ENCODE results near the gene ZBTB38. TPM values are rescaled to one million over a fixed set of nuclear protein-coding genes. Genes with fewer than 3 reads are reported as not detected.

The ZBTB38 gene
- total RNA-seq, 1 experiment from 2014 or later: 17.0 TPM

DNA sequence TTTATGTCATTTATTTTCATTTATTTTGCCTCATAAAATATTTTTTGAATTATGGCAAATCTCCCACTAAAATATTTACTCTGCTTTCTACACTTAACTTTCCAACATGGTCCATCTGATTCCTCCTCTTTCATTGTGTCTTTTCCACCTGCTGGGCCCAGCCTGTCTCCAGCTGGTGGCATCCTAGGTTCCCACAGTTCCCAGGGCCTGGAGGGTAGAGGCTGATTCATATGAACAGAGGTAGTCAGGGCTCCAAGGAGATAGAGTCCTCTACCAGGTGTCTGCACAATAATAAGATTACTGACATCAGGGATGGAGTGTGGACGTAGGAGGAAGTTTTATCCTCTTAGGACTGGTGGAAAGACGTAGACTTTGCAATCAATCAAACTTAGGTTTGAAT is 14.3 kb downstream of the ZBTB38 start:
- no TSS peak for BruUV-seq (replicated peaks)
- ATAC-seq: no peak
- Histone ChIP-seq H3K4me3 (ENCODE audit: low read length) (no peak overlapping the region), H3K79me2 (ENCODE audit: low read length) (no peaks in the 10 kb centered on the region), H2AFZ (ENCODE audit: low read length) (no peak overlapping the region), H3F3A (ENCODE audit: low read length, unreplicated experiment) (no peaks in the 10 kb centered on the region), H3K9ac (ENCODE audit: low read length) (no peak overlapping the region), H3K27me3 (ENCODE audit: low read length) (no peaks in the 10 kb centered on the region), H3K4me1 (ENCODE audit: insufficient read depth, low read length) (no peaks in the 10 kb centered on the region), H3K27ac (ENCODE audit: low read length) (no peak overlapping the region), H4K20me1 (ENCODE audit: low read length) (no peaks in the 10 kb centered on the region), H3K9me3 (ENCODE audit: low read length) (no peaks in the 10 kb centered on the region), H3K9me2 (replicated peaks; ENCODE audit: low read length) (no peaks in the 10 kb centered on the region), H3K4me2 (ENCODE audit: low read length) (no peak overlapping the region), H3K36me3 (ENCODE audit: low read depth, low read length) (no peaks in the 10 kb centered on the region)
- CTCF ChIA-PET: no interaction called here
- intact Hi-C loops (cut with micrococcal nuclease): no loop called here
- TF ChIP-seq CTCF (conservative IDR thresholded peaks at IDR 0.05; ENCODE audit: low read depth, low read length) (no peak), EZH2phosphoT487 (IDR thresholded peaks at IDR 0.05; ENCODE audit: borderline replicate concordance, low read length) (no peak), EZH2 (IDR thresholded peaks at IDR 0.05; ENCODE audit: low read length, unreplicated experiment) (no peak)
- DNase-seq: no peak
- POLR2A ChIA-PET (ENCODE audit: unreplicated experiment): no interaction called here

DNA sequence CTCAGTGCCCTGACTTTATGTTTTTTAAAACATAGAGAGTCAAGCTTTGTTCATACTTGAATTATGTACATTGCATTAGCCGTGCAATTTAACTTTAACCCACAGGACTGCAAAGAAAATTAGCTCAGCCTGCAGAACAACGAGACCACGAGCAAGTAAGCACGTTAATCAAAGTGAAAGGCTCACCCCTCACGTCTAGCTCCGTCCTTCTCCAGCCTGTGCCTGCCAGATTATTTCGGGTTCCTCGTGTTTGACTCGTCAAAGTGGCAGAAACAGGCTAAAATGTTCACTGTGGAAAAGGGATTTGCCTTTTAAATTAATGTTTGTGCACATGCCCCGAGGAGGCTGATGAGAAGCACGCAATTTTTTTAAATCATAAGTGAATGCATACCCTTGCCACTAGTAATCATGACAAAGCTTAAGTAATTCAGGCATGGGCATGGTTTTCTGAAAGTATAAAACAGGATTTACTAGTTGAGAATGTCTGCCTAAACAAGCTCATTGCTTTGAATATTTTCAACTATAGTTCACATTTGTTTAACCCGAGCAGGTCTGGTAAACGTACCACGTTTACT is 15.3 kb downstream of the ZBTB38 start:
- BruUV-seq (replicated peaks): no TSS peak
- no peak overlapping the region for H3K4me3 ChIP-seq (ENCODE audit: low read length)
- H3K9me2 ChIP-seq (replicated peaks; ENCODE audit: low read length): no peaks in the 10 kb centered on the region
- no peaks in the 10 kb centered on the region for H3K27me3 ChIP-seq (ENCODE audit: low read length)
- H3K36me3 ChIP-seq (ENCODE audit: low read depth, low read length): no peaks in the 10 kb centered on the region
- H3K4me2 ChIP-seq (ENCODE audit: low read length): no peak overlapping the region
- ATAC-seq (no peak), DNase-seq (no peak)
- H2AFZ ChIP-seq (ENCODE audit: low read length): no peak overlapping the region
- ChIA-PET CTCF (no interaction called here), POLR2A (ENCODE audit: unreplicated experiment) (interaction anchor here (0.6 kb wide), 1 partner anchor 28 kb away, joined by 3 read pairs; no protein-coding TSS in a partner anchor)
- no peak overlapping the region for H3K27ac ChIP-seq (ENCODE audit: low read length)
- no peaks in the 10 kb centered on the region for H4K20me1 ChIP-seq (ENCODE audit: low read length)
- H3K4me1 ChIP-seq (ENCODE audit: insufficient read depth, low read length): no peaks in the 10 kb centered on the region
- H3K79me2 ChIP-seq (ENCODE audit: low read length): no peaks in the 10 kb centered on the region
- intact Hi-C loops (cut with micrococcal nuclease): no loop called here
- H3K9ac ChIP-seq (ENCODE audit: low read length): no peak overlapping the region
- no peaks in the 10 kb centered on the region for H3K9me3 ChIP-seq (ENCODE audit: low read length)
- H3F3A ChIP-seq (ENCODE audit: low read length, unreplicated experiment): no peaks in the 10 kb centered on the region
- no peak for TF ChIP-seq EZH2 (IDR thresholded peaks at IDR 0.05; ENCODE audit: low read length, unreplicated experiment)
- TF ChIP-seq CTCF (conservative IDR thresholded peaks at IDR 0.05; ENCODE audit: low read depth, low read length): no peak
- no peak for TF ChIP-seq EZH2phosphoT487 (IDR thresholded peaks at IDR 0.05; ENCODE audit: borderline replicate concordance, low read length)

- H3K36me3 ChIP-seq (ENCODE audit: low read depth, low read length): no peaks in the 10 kb centered on the region
- H3K9me2 ChIP-seq (replicated peaks; ENCODE audit: low read length): no peaks in the 10 kb centered on the region
- no peaks in the 10 kb centered on the region for H3K4me1 ChIP-seq (ENCODE audit: insufficient read depth, low read length)
- no peak overlapping the region for H3K4me3 ChIP-seq (ENCODE audit: low read length)
- BruUV-seq (replicated peaks): no TSS peak
- no peaks in the 10 kb centered on the region for H3F3A ChIP-seq (ENCODE audit: low read length, unreplicated experiment)
- CTCF ChIA-PET: no interaction called here
- no peak overlapping the region for H2AFZ ChIP-seq (ENCODE audit: low read length)
- DNase-seq: no peak
- H3K4me2 ChIP-seq (ENCODE audit: low read length): no peak overlapping the region
- no peaks in the 10 kb centered on the region for H3K9me3 ChIP-seq (ENCODE audit: low read length)
- no peaks in the 10 kb centered on the region for H3K79me2 ChIP-seq (ENCODE audit: low read length)
- no peak overlapping the region for H3K9ac ChIP-seq (ENCODE audit: low read length)
- POLR2A ChIA-PET (ENCODE audit: unreplicated experiment): no interaction called here
- no peak for ATAC-seq
- intact Hi-C loops (cut with micrococcal nuclease): no loop called here
- H3K27ac ChIP-seq (ENCODE audit: low read length): no peak overlapping the region
- H4K20me1 ChIP-seq (ENCODE audit: low read length): no peaks in the 10 kb centered on the region
- no peaks in the 10 kb centered on the region for H3K27me3 ChIP-seq (ENCODE audit: low read length)
- TF ChIP-seq CTCF (conservative IDR thresholded peaks at IDR 0.05; ENCODE audit: low read depth, low read length) (no peak), EZH2 (IDR thresholded peaks at IDR 0.05; ENCODE audit: low read length, unreplicated experiment) (no peak), EZH2phosphoT487 (IDR thresholded peaks at IDR 0.05; ENCODE audit: borderline replicate concordance, low read length) (no peak)
Observed at GRCh38 chr3:141384157-141384556, 15.9 kb downstream of the ZBTB38 start.
